ENCODE measurements around the gene PEX6.

DNA sequence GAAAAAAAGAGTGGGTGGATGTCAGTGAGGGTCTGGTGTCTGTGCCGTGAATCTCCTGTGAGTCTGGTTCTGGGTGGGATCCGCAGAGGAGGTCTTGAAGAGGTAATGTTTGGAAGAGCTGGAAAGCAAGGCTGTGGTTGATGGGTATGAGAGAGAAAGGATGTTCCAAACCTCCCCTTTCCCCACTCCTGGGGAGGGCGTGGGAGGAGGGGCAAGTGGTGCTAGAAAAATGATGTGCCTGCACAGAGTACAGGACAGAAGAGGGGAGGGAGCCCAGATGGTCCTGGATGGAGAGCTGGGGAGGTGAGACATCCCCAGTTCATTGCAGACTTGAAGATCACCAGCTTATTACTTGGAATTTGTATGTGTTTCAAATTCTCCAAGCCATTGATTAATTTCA is 46.6 kb downstream of the PEX6 start:
- TF ChIP-seq POLR2AphosphoS5 (IDR thresholded peaks at IDR 0.05) (no peak), POLR2A (IDR thresholded peaks at IDR 0.05) (no peak)
- TF ChIP-seq, protein P1, sequence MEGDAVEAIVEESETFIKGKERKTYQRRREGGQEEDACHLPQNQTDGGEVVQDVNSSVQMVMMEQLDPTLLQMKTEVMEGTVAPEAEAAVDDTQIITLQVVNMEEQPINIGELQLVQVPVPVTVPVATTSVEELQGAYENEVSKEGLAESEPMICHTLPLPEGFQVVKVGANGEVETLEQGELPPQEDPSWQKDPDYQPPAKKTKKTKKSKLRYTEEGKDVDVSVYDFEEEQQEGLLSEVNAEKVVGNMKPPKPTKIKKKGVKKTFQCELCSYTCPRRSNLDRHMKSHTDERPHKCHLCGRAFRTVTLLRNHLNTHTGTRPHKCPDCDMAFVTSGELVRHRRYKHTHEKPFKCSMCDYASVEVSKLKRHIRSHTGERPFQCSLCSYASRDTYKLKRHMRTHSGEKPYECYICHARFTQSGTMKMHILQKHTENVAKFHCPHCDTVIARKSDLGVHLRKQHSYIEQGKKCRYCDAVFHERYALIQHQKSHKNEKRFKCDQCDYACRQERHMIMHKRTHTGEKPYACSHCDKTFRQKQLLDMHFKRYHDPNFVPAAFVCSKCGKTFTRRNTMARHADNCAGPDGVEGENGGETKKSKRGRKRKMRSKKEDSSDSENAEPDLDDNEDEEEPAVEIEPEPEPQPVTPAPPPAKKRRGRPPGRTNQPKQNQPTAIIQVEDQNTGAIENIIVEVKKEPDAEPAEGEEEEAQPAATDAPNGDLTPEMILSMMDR (IDR thresholded peaks at IDR 0.05) = no peak
